Ascending aorta (tissue), 2 donors: ENCODE data around the gene ATP5IF1. TPM values are rescaled to one million over a fixed set of nuclear protein-coding genes. Genes with fewer than 3 reads are reported as not detected.

Experiments
- DNase-seq, 2 donors: peaks; one replicate each; pipeline ENCODE4 v3.0.0-alpha.2; 2019; ENCODE audit warnings: low spot score in 2 of 2
- H3K27ac ChIP-seq, 2 donors: fragments of 200-600 bp; sonication (generic); one replicate each; pipeline ENCODE4 v1.5.1; 2016 to 2017; ENCODE audit warnings: mild to moderate bottlenecking in 1 of 2
- H3K27me3 ChIP-seq: fragments of 200-600 bp; sonication (generic); one replicate; pipeline ENCODE4 v1.5.1; 2017
- H3K36me3 ChIP-seq, 2 donors: fragments of 200-600 bp; sonication (generic); one replicate each; pipeline ENCODE4 v1.5.1; 2016
- H3K4me1 ChIP-seq, 2 donors: fragments of 200-600 bp; sonication (generic); one replicate each; pipeline ENCODE4 v1.5.1; 2016 to 2017; ENCODE audit warnings: mild to moderate bottlenecking in 1 of 2
- H3K4me3 ChIP-seq, 2 donors: fragments of 200-600 bp; sonication (generic); one replicate each; pipeline ENCODE4 v1.5.1; 2016 to 2017; ENCODE audit warnings: mild to moderate bottlenecking in 1 of 2
- H3K9me3 ChIP-seq, 2 donors: fragments of 200-600 bp; sonication (generic); one replicate each; pipeline ENCODE4 v1.5.1; 2016
- CTCF ChIP-seq, 3 experiments: fragments of 200-600 bp in 2 of 3; fragments of 450-650 bp in 1 of 3; sonication (generic) in 2 of 3; IDR thresholded peaks; one replicate each; pipeline ENCODE4 v1.5.1; 2016 to 2019; ENCODE audit warnings: antibody characterized with exemption in 3 of 3, mild to moderate bottlenecking in 1 of 3, moderate library complexity in 1 of 3
- intact Hi-C: fragments of 100-400 bp; cut with DNase I; formaldehyde crosslinking; loops from one replicate; pipeline ENCODE4 v1.15.1; 2023
- total RNA-seq: library from RNA; depleted of rRNA; stranded (reverse); fragments of >200 nt; gene quantifications from one replicate; pipeline ENCODE4 v1.1.0, GENCODE V29; 2016

The ATP5IF1 gene
- total RNA-seq, 1 donor from 2014 or later: 220 TPM

GRCh38 chr1:28247612-28248272 is 11.8 kb downstream of the ATP5IF1 start:
- no peaks in the 10 kb centered on the region for H3K9me3 ChIP-seq
- DNase-seq: no peak
- H3K36me3 ChIP-seq: no peaks in the 10 kb centered on the region
- no peaks in the 10 kb centered on the region for H3K27me3 ChIP-seq
- H3K27ac ChIP-seq: peak overlapping the region; percentile 79 to 87
- H3K4me1 ChIP-seq: peaks cover 14 to 29% of the 10 kb centered on the region in 2 donors
- H3K4me3 ChIP-seq: peak overlapping the region in 1 of 2 donors; percentile 54
- intact Hi-C loops: loop anchor here (1.0 to 10.0 kb wide), 5 partner anchors 12 to 260 kb away; partner anchors contain the start of genes PHACTR4, RCC1 and SESN2
- no peak for TF ChIP-seq CTCF (IDR thresholded peaks at IDR 0.05)

- TF ChIP-seq CTCF (IDR thresholded peaks at IDR 0.05): peak; percentile 81 to 95 (median 90)
- H3K27ac ChIP-seq: peak overlapping the region; percentile 79 to 87
- H3K4me1 ChIP-seq: peaks cover 14 to 29% of the 10 kb centered on the region in 2 donors
- intact Hi-C loops: loop anchor here (1.0 to 10.0 kb wide), 3 partner anchors 121 to 259 kb away; partner anchors contain the start of genes PHACTR4 and RCC1
- no peaks in the 10 kb centered on the region for H3K9me3 ChIP-seq
- H3K36me3 ChIP-seq: no peaks in the 10 kb centered on the region
- peak in 1 of 2 donors; percentile 90 for DNase-seq
- no peaks in the 10 kb centered on the region for H3K27me3 ChIP-seq
- H3K4me3 ChIP-seq: peak overlapping the region; percentile 31 to 54
Measured at GRCh38 chr1:28248273-28249012, 12.5 kb downstream of the ATP5IF1 start.

GRCh38 chr1:28249013-28249865 is 13.3 kb downstream of the ATP5IF1 start:
- Histone ChIP-seq H3K9me3 (no peaks in the 10 kb centered on the region), H3K36me3 (no peaks in the 10 kb centered on the region), H3K27ac (peak overlapping the region; percentile 79 to 87), H3K4me3 (peak overlapping the region; percentile 31 to 41), H3K27me3 (no peaks in the 10 kb centered on the region), H3K4me1 (peaks cover 14 to 29% of the 10 kb centered on the region in 2 donors)
- intact Hi-C loops: loop anchor here (5.0 to 10.0 kb wide), 2 partner anchors 186 to 258 kb away; partner anchors contain the start of gene RCC1
- DNase-seq: peak in 1 of 2 donors; percentile 83
- no peak for TF ChIP-seq CTCF (IDR thresholded peaks at IDR 0.05)

GRCh38 chr1:28249866-28250295 is 14.0 kb downstream of the ATP5IF1 start:
- H3K9me3 ChIP-seq: no peaks in the 10 kb centered on the region
- H3K4me1 ChIP-seq: peaks cover 14 to 29% of the 10 kb centered on the region in 2 donors
- no peak overlapping the region for H3K27ac ChIP-seq
- intact Hi-C loops: loop anchor here (5.0 to 10.0 kb wide), 3 partner anchors 185 to 635 kb away; partner anchors contain the start of gene RCC1
- no peak for TF ChIP-seq CTCF (IDR thresholded peaks at IDR 0.05)
- H3K4me3 ChIP-seq: no peak overlapping the region
- no peak for DNase-seq
- no peaks in the 10 kb centered on the region for H3K27me3 ChIP-seq
- H3K36me3 ChIP-seq: no peaks in the 10 kb centered on the region

- Histone ChIP-seq H3K27me3 (no peaks in the 10 kb centered on the region), H3K27ac (no peak overlapping the region), H3K36me3 (no peaks in the 10 kb centered on the region), H3K4me1 (peaks cover 4 to 19% of the 10 kb centered on the region in 2 donors), H3K9me3 (no peaks in the 10 kb centered on the region), H3K4me3 (no peak overlapping the region)
- intact Hi-C loops: loop anchor here (5.0 to 10.0 kb wide), 2 partner anchors 326 to 628 kb away; no protein-coding TSS in a partner anchor
- no peak for TF ChIP-seq CTCF (IDR thresholded peaks at IDR 0.05)
- no peak for DNase-seq
Measured at GRCh38 chr1:28256197-28256827, 20.4 kb downstream of the ATP5IF1 start.
